OCI-M1 (cell line): ENCODE data around the gene PRKAG1.

Experiments used
- DNase-seq: peaks from one replicate; lab custom pipeline; 2025; lab: John Stamatoyannopoulos, UW

Gene PRKAG1

DNA sequence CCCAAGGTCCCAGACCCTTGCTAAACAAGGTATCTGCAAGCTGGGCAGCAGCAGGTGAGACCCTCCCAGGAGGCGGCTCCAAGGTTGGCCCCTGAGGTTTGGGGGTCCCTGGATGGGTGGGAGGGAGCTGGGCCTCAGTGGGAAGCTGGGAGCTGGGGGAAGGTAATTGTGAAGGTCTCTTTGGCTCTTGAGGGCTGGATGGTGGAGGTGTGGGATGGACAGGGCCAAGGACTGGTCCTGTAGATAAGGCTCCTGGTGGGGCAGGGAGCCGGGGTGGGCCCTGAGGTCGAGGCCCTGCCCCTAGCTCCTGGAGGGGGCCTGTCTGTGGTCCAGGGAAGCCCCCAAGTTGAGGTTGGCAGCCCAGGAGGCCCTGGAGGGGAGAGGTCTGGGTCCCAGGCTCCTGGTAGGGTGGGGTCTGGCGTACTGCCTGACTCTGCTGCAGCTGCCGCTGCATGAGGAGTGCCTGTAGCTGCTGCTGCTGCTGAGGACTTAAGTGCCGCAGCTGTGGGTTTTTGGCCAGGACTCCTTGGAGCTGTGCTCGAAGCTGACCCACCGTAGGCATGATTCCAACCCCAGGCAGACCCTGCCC lies 13.1 kb upstream of the PRKAG1 start:
- DNase-seq, result no peak

GRCh38 chr12:49030714-49031572 lies 12.4 kb upstream of the PRKAG1 start:
- no peak for DNase-seq

GRCh38 chr12:49030119-49030518 lies 11.5 kb upstream of the PRKAG1 start:
- no peak for DNase-seq

GRCh38 chr12:49028666-49029275 lies 10.2 kb upstream of the PRKAG1 start:
- no peak for DNase-seq

DNA sequence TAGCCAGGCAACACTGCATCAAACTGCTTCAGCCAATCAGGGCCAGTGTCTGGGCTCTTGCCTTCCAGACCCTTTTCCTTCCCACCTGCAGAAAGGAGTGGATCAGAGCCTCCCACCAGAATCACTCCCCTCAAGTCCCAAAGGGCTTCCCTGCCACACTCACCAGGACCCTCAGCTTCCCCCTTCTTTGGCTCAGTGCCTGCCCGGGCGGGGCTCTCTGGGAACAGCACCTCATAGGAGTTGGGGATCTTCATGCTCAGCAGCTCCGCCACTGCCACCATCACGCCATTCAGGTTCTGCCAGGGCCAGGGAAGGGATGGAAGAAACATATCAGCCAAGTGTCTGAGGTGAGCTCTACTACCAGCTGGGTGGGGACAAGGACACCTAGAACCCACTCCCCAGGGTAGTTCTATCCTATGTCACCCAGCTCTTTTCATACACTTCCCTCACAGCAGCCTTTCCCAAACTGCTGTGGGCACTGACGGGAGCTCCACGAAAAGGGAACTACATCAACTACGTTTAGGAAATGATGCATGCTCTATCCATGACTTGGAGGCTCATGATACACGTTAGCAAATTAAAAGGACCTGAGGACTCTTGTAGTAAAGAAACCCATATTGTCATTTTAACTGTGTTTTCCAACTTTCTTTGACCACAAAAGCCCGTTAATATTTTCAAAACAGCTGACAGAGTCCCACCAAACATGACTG lies 9.4 kb upstream of the PRKAG1 start:
- DNase-seq, result no peak

DNA sequence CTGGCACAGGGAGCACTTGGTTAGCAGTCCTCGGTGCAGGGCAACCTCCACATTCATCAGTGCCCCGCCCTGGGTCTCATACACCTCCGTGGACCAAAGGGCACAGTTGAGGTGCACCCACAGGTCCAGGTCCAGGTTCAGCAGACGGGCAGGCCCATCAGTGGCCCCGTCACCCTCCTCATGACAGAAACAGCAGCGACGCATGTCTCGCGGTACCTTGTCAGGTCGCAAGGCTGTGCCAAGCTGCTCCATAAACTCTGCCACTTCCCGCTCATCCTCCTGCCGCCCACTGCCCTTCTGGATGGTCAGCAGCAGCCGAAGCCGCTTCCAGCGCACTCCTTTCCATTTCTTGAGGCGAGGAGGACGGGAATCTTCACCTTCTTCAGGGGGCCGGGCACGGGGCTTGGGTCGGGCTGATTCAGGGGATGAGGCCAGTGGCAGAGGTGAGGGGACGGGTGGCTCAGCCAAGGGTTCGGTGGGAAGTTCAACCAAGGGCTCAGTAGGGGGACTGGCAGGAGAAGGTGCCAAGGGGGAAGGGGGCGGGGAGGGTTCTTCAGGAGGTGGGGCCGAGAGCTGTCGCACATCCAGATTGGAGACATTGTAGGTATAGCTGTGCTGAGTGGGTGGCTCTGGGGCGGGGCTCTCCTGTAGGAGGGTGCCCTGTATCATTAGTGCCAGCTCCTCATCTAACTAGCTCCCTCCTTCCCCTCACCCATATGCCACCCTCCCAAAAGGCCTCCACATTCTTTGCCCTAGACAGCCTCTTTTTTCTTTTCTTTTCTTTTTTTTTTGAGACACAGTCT lies 8.3 kb upstream of the PRKAG1 start:
- no peak for DNase-seq

DNA sequence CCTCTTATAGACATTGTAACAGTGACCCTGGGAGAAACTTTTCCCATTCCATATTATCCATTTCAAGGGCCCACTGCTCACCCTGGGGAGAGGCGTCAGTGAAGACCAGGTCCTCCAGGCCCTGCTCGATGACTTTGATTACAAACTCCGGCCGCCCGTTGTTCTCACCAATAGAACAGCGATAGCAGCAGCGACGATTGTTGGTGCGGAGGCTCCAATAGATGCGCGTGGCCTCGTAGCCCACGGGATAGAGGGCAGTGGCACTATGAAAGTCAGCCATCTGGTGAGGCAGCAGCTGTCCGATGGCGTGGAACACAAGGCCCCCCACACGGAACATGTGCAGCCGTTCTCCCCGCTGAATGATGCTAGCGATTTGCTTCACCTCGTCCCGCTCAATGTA lies 7.5 kb upstream of the PRKAG1 start:
- no peak for DNase-seq

GRCh38 chr12:49025463-49025862 lies 6.9 kb upstream of the PRKAG1 start:
- no peak for DNase-seq

GRCh38 chr12:49024543-49024942 lies 6.0 kb upstream of the PRKAG1 start:
- no peak for DNase-seq

- DNase-seq, result no peak
Measured at GRCh38 chr12:49023812-49024211, 5.2 kb upstream of the PRKAG1 start.

GRCh38 chr12:49022558-49023178 lies 4.1 kb upstream of the PRKAG1 start:
- DNase-seq, result no peak

DNA sequence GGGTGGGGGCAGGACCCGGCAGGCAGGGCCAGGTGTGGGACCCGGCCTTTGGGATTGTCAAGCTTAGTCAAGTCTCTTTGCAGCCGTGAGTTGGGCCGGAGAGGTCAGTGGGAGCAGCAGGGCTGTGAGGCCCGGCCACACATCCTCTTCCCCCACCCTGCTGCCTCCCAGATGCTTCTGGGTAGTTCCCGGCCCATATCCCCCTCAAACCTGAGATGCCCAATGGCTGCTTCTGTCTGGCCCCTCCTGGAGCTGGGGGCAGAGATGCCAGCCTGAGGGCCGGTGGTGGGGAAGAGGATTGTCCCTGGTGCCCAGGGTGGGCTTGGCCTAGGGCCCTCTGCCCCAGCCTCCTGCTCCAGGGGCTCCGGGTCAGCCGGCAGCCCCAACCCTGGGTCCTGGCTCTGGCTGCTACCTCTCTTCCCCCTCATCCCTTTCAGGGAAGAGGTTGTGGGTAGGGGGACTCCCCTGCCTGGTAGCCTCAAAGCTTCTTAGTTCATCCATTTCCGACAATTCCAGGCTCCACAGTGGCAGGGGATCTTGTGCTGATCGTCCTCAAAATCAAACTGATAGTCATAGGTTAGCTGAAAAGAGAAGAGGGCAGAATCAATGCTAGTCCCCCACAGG lies 2.8 kb upstream of the PRKAG1 start:
- DNase-seq, result no peak

DNA sequence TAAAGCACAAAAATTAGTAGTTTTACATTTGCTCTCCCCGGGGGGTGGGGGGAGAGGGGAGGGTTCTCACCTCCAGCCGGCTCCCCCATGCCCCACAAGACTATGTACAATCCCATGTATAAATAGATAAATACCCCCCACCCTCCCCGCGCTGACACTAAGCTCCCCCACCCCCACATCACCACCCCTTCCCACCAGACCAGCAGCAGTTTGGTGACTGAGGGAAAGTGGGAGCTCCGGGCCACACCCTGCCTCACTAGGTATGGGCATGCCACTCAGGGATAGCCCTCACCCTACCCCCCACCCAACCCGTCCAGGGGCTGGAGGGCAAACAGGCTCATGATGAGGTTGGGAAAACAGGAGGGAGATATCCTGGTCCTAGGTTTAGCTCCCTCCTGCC lies 1.9 kb upstream of the PRKAG1 start:
- DNase-seq, result no peak

GRCh38 chr12:49019443-49020324 lies 1.1 kb upstream of the PRKAG1 start:
- DNase-seq, result peak; percentile 90

- no peak for DNase-seq
Measured at GRCh38 chr12:49019120-49019430, 499 bp upstream of the PRKAG1 start.

- peak; percentile 86 for DNase-seq
Measured at GRCh38 chr12:49017891-49018260, 700 bp downstream of the PRKAG1 start.

GRCh38 chr12:49015196-49015595 lies 3.4 kb downstream of the PRKAG1 start:
- peak; percentile 71 for DNase-seq

DNA sequence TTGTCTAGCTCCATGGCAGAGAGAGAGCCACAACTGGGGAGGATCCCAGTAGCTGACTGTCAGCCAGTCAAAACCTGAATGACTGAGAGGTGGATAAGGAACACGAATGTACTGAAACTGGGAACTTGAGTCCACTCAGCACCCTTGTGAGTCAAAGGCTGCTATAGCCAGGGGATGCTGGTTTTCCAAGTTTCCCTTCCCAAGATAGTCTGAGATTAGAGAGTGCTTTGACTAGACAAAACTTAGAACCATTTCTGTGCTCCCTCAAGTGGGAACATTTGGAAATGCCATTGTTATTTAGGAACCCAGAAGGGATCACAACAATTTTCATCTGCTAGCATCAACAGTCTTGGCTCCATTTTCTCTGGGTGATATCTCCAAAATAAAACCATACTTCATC lies 4.0 kb downstream of the PRKAG1 start:
- peak; percentile 61 for DNase-seq

DNA sequence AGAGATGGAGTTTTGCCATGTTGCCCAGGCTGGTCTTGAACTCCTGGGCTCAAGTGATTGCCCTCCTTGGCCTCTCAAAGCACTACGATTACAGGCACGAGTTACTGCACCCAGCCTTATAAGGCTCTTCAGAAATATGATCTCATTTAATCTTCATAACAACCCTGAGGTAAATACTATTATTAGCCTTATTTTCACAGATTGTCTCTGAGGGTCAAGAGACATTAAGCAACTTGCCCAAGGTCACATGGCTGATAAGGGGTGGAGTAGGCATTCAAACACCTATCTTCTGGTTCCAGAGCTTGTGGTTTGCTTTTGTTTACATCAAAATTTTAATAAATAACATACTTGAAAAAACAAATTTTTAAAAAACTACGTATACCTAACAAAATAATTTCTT lies 5.1 kb downstream of the PRKAG1 start:
- peak; percentile 11 for DNase-seq

GRCh38 chr12:49012739-49013138 lies 5.8 kb downstream of the PRKAG1 start:
- no peak for DNase-seq
